Retinal pigment epithelial cell (primary cell): ENCODE results near the gene SH3BGR.
"Not testable (repeated sequence)": the region's sequence is repeated elsewhere in the genome, so short reads cannot be mapped to it uniquely, and the experiment has no call there.

Experiments
- DNase-seq: peaks from one replicate; pipeline ENCODE4 v3.0.0-alpha.2; 2010; ENCODE audit warnings: low read depth
- H3K4me3 ChIP-seq: 2 replicates; pipeline ENCODE4 v1.5.1; 2011; ENCODE audit warnings: mild to moderate bottlenecking, low read length, control low read depth, moderate library complexity
- CTCF ChIP-seq: conservative IDR thresholded peaks from 2 replicates; pipeline ENCODE4 v1.5.1; 2011; ENCODE audit warnings: low read depth, low read length, control low read depth, inconsistent platforms

The SH3BGR gene

DNA sequence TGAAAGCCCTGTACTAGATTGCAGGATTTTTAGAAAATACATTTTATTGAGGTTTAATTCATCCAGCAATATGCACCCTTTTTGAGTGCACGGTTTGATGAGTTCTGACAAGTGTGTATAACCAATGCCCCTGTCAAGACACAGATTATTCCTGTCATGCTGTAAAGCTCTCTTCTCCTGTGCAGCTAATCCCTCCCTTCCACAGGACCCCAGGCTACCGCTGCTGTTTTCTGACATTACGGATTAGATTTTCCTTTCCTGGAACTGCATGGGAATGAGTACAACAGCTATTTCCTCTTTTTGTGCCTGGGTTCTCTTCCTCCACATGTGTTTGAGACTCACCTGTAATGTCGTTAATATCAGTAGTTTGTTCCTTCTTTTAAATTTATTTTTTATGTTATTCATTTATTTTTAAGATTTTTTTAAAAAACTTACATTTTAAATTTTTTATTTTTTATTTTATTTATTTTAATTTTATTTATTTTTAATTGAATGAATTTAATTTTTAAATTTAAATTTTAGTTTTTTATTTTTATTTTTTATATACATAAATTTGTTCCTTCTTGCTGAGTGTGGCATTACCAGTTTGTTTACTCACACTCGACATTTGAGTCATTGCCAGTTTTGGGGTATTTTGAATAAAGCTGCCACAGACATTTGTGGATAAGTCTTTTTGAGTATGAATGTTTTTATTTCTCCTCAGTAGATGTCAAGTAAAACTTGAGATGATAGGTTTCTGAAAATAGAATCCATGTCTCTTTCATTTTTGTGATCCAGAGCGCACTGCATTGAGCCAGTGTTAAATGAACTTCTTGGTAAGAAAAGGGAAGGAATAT is 82.0 kb downstream of the SH3BGR start:
- DNase-seq, result no peak
- no peak overlapping the region for H3K4me3 ChIP-seq
- no peak for TF ChIP-seq CTCF

DNA sequence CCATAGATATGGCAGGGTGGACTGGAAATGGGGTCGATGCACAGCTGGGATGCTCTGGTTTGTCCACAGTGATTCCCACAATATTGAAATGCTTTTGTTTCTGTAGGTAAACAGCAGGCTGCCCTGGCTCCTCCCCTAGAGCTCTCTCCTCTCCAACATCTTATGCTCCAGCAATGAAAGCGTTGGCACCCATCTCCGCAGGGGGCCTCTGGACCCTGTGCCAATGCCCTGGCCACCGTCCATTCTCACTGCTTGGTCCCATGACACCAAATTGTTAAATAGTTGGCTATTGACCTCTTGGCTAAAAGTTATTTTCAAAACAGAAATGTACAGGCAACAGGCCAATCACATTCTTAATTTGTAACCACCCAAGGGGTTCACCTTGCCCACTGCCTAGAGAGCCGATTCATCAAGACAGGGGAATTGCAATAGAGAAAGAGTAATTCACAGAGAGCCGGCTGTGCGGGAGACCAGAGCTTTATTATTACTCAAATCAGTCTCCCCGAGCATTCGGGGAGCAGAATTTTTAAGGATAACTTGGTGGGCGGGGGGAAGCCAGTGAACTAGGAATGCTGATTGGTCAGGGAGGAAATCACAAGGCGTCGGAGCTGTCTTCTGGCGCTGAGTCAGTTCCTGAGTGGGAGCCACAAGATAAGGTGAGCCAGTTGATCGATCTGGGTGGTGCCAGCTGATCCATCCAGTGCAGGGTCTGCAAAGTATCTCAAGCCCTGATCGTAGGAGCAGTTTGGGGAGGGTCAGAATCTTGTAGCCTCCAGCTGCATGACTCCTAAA is 84.1 kb downstream of the SH3BGR start:
- DNase-seq, result no peak
- H3K4me3 ChIP-seq, result no peak overlapping the region
- no peak for TF ChIP-seq CTCF

DNA sequence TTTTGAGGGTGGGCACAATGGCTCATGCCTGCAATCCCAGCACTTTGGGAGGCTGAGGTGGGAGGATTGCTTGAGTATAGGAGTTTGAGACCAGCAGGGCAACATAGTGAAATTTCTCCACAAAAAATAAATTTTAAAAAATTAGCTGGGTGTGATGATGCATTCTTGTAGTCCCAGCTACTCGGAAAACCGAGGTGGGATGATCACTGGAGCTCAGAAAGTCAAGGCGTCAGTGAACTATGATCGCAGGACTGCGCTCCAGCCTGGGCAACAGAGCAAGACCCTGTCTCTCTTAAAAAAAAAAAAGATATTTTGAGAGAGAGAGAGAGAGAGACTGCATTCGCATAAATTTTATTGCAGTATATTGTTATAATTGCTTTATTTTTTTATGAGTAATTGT is 85.1 kb downstream of the SH3BGR start:
- no peak overlapping the region for H3K4me3 ChIP-seq
- DNase-seq, result no peak
- TF ChIP-seq CTCF, result no peak

DNA sequence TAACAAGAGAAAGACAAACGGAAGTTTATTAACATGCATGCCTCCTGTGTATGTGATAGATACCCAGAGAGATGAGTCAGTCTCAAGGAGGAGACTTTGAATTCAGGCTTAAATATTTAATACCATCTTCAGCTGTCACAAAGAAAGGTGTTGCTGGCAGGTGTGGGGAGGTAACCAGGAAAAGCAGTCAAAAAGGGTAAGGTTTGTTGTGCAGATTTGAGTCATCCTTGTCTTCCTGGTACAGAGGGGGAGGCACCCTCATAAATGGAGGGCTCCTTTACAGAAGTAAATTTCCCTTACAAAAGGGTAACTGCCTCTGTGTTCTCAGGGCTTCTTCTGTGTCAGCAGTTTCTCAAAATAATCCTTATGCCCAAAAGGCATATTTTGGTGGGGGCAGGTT is 85.8 kb downstream of the SH3BGR start:
- TF ChIP-seq CTCF, result no peak
- DNase-seq, result no peak
- H3K4me3 ChIP-seq, result no peak overlapping the region

GRCh38 chr21:39538453-39539042 is 86.8 kb downstream of the SH3BGR start:
- DNase-seq, result no peak
- TF ChIP-seq CTCF, result no peak
- H3K4me3 ChIP-seq, result no peak overlapping the region

DNA sequence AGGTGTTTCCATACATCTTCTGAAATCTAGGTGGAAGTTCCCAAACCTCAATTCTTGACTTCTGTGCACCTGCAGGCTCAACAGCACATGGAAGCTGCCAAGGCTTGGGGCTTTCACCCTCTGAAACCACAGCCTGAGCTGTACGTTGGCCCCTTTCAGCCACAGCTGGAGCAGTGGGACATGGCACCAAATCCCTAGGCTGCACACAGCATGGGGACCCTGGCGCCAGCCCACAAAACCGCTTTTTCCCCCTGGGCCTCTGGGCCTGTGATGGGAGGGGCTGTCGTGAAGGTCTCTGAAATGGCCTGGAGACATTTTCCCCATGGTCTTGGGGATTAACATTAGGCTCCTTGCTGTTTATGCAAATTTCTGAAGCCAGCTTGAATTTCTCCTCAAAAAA is 88.6 kb downstream of the SH3BGR start:
- not testable (repeated sequence) for DNase-seq, H3K4me3 ChIP-seq

GRCh38 chr21:39542736-39543135 is 91.0 kb downstream of the SH3BGR start:
- DNase-seq, result no peak
- H3K4me3 ChIP-seq, result no peak overlapping the region
- no peak for TF ChIP-seq CTCF
